Measurements from ENCODE around the gene COL2A1.

Gene COL2A1

DNA sequence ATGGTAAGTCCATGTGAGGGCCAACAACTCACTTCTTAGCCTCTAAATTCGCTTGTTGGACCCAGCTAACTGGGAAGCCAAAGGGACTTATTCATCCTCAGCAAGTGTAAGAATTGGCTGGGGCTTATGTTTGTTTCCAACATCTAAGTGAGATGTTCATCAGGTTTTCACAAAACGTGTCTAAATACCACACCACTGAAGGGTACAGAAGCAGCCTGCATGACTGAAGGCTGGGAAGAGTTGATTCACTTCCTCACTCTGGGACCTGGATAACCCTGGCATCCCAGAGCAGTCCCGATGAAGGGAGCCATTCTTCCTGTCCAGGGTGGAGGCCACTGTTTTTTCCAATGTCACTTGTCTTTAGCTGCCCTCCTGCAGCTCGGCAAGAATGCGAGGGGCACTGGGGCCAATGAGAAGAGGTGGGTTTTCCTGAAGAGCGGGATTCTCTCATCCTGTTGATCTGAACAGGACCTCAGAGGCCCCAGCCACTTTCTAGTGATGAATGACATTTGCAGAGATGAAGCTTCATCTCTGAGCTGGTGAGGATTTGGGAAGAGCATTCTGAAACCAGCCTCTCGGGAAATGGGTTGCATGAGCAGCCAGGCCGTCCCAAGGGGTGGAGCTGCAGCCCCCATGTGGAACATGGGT is 12.2 kb upstream of the COL2A1 start:
- DNase-seq (ENCODE audit: extremely low spot score) = no peak
- ChIA-PET POLR2A (no interaction called here), CTCF (interaction anchor here (1.0 kb wide), 1 partner anchor 53 kb away, joined by 3 read pairs; the partner anchor contains the start of gene TMEM106C)
- no peak for TF ChIP-seq L3MBTL2 (conservative IDR thresholded peaks at IDR 0.05)
- TF ChIP-seq BHLHE40 (IDR thresholded peaks at IDR 0.05; ENCODE audit: borderline replicate concordance) = no peak

DNA sequence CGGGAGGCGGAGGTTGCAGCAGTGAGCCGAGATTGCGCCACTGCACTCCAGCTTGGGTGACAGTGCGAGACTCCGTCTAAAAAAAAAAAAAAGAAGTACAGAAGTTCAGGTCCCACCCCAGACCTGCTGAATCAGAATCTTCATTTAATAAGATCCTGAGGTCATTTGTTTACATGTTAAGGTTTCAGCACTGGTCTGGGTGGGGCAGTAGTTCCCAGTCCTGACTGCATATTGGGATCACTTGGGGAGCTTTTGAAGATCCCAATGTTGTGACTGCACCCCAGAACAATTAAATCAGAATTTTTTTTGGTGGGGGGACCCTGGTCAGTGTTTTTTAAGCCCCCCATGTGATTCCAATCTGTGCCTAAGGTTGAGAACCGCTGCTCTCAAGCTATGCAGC is 11.7 kb upstream of the COL2A1 start:
- POLR2A ChIA-PET = interaction anchor here (0.6 kb wide), 1 partner anchor 129 kb away, joined by 3 read pairs; no protein-coding TSS in a partner anchor
- TF ChIP-seq ZNF384 (IDR thresholded peaks at IDR 0.05) (0 out of 2 replicates have a peak, but pooled peaks have one; percentile 7), LEF1 (IDR thresholded peaks at IDR 0.05; ENCODE audit: borderline replicate concordance) (no peak)
- CTCF ChIA-PET = no interaction called here
- DNase-seq (ENCODE audit: extremely low spot score) = no peak

DNA sequence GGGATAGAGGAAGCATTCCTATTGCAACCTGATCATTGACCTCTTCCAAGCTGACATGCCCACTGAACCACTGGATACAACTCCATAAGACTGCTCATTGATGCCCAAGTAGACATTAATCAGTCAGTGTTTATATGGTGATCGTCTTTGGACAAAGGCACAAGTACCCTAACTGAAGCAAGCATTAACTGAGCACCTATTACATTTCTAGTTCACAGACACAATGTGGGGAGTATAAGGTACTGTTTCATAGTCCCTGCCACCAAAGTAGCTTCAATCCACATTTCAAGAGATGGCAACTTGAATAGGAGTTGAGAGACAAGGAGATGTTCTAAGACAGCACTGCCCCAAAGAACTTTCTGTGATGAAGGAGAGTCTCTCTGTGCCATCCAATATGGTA is 10.9 kb upstream of the COL2A1 start:
- TF ChIP-seq CTBP1 (IDR thresholded peaks at IDR 0.05; ENCODE audit: borderline replicate concordance) = no peak
- TF ChIP-seq HDGF (IDR thresholded peaks at IDR 0.05; ENCODE audit: borderline replicate concordance) = no peak
- no peak for TF ChIP-seq BHLHE40 (IDR thresholded peaks at IDR 0.05; ENCODE audit: borderline replicate concordance)
- no peak for TF ChIP-seq ELF4 (IDR thresholded peaks at IDR 0.05)
- no peak for DNase-seq (ENCODE audit: extremely low spot score)
- POLR2A ChIA-PET = interaction anchor here (1.3 kb wide), 1 partner anchor 104 kb away, joined by 3 read pairs; the partner anchor contains the start of gene PFKM
- CTCF ChIA-PET = no interaction called here

DNA sequence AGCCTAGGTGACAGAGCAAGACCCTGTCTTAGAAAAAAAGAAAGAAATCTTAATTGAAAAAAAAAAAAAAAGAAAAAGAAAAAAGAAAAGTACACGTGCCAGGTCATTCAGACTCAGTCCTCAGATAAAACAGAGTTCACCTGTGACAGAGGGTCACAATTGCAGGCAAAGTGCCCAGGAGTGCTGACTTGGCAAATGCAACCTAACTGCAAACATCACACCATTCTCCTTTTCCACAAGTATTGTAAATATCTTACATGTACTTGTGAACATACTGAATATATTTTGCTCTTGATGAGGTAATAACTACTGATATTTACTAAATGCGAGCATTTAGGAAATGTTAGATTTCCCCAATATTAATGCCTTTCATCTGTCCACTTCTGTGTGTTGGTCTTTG is 9.0 kb upstream of the COL2A1 start:
- CTCF ChIA-PET = no interaction called here
- TF ChIP-seq TARDBP (IDR thresholded peaks at IDR 0.05) (no peak), FOXA1 (IDR thresholded peaks at IDR 0.05) (no peak), ARNT (IDR thresholded peaks at IDR 0.05) (no peak), L3MBTL2 (conservative IDR thresholded peaks at IDR 0.05) (no peak), SP1 (IDR thresholded peaks at IDR 0.05) (no peak), ELF4 (IDR thresholded peaks at IDR 0.05) (no peak), SUZ12 (IDR thresholded peaks at IDR 0.05) (no peak), NFRKB (IDR thresholded peaks at IDR 0.05) (no peak), FOXM1 (IDR thresholded peaks at IDR 0.05; ENCODE audit: borderline replicate concordance) (no peak), CTBP1 (IDR thresholded peaks at IDR 0.05; ENCODE audit: borderline replicate concordance) (no peak), FOXK2 (IDR thresholded peaks at IDR 0.05) (no peak), BHLHE40 (IDR thresholded peaks at IDR 0.05; ENCODE audit: borderline replicate concordance) (no peak), HDGF (IDR thresholded peaks at IDR 0.05; ENCODE audit: borderline replicate concordance) (no peak), ZNF384 (IDR thresholded peaks at IDR 0.05) (no peak), LEF1 (IDR thresholded peaks at IDR 0.05; ENCODE audit: borderline replicate concordance) (no peak)
- TF ChIP-seq, protein P1, sequence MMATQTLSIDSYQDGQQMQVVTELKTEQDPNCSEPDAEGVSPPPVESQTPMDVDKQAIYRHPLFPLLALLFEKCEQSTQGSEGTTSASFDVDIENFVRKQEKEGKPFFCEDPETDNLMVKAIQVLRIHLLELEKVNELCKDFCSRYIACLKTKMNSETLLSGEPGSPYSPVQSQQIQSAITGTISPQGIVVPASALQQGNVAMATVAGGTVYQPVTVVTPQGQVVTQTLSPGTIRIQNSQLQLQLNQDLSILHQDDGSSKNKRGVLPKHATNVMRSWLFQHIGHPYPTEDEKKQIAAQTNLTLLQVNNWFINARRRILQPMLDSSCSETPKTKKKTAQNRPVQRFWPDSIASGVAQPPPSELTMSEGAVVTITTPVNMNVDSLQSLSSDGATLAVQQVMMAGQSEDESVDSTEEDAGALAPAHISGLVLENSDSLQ (IDR thresholded peaks at IDR 0.05) = no peak
- DNase-seq (ENCODE audit: extremely low spot score) = no peak
- POLR2A ChIA-PET = no interaction called here

- TF ChIP-seq CTBP1 (IDR thresholded peaks at IDR 0.05; ENCODE audit: borderline replicate concordance) = no peak
- TF ChIP-seq ELF4 (IDR thresholded peaks at IDR 0.05) = no peak
- no peak for TF ChIP-seq FOXA1 (IDR thresholded peaks at IDR 0.05)
- TF ChIP-seq ARNT (IDR thresholded peaks at IDR 0.05) = no peak
- TF ChIP-seq FOXM1 (IDR thresholded peaks at IDR 0.05; ENCODE audit: borderline replicate concordance) = no peak
- TF ChIP-seq, protein P1 (IDR thresholded peaks at IDR 0.05) = no peak
- no peak for TF ChIP-seq ZNF384 (IDR thresholded peaks at IDR 0.05)
- TF ChIP-seq LEF1 (IDR thresholded peaks at IDR 0.05; ENCODE audit: borderline replicate concordance) = no peak
- TF ChIP-seq SP1 (IDR thresholded peaks at IDR 0.05) = no peak
- TF ChIP-seq HDGF (IDR thresholded peaks at IDR 0.05; ENCODE audit: borderline replicate concordance) = no peak
- no peak for TF ChIP-seq BHLHE40 (IDR thresholded peaks at IDR 0.05; ENCODE audit: borderline replicate concordance)
- no peak for TF ChIP-seq NFRKB (IDR thresholded peaks at IDR 0.05)
- no peak for TF ChIP-seq SUZ12 (IDR thresholded peaks at IDR 0.05)
- no peak for TF ChIP-seq L3MBTL2 (conservative IDR thresholded peaks at IDR 0.05)
- TF ChIP-seq TARDBP (IDR thresholded peaks at IDR 0.05) = no peak
- no peak for TF ChIP-seq FOXK2 (IDR thresholded peaks at IDR 0.05)
- ChIA-PET POLR2A (no interaction called here), CTCF (interaction anchor here (0.9 kb wide), 1 partner anchor 48 kb away, joined by 4 read pairs; the partner anchor contains the start of gene TMEM106C)
- DNase-seq (ENCODE audit: extremely low spot score) = no peak
These were observed 7.8 kb upstream of the COL2A1 start for GRCh38 chr12:48012070-48012469.

DNA sequence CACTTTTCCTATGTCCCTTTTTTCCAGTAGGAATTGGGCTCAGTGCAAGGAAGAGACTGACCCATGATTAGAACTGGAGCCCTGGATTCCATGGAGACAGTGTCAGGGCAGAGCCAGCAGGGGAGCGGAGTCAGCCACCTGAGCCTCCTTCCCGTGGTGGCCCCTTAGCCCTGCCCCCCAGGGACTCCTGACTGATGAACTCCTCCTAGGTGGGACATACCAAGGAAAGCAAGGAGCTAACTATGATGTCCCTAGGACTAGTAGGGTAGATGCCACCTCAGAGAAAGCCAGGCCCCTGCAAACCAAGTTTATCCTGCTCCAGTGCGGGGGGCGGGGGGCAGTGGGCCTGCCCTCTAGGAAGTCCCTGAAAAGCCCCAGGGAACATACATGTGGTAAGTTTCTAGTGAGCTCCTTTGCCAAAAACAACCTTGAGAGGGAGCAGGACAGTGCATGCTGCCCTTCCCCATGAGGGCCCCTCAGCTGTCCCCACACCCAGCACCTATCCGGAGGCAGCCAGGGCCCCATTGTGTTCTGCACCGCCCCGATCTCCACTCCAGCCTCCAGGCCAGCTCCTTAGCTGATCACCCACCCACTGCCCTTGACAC is 6.2 kb upstream of the COL2A1 start:
- ChIA-PET CTCF (no interaction called here), POLR2A (interaction anchor here (0.9 to 1.0 kb wide), 2 partner anchors 47 to 147 kb away, joined by 3 read pairs; partner anchors contain the start of genes ASB8 and TMEM106C)
- DNase-seq (ENCODE audit: extremely low spot score) = no peak
- TF ChIP-seq NFRKB (IDR thresholded peaks at IDR 0.05) (no peak), ARNT (IDR thresholded peaks at IDR 0.05) (no peak), FOXK2 (IDR thresholded peaks at IDR 0.05) (no peak), TARDBP (IDR thresholded peaks at IDR 0.05) (no peak), BHLHE40 (IDR thresholded peaks at IDR 0.05; ENCODE audit: borderline replicate concordance) (no peak), ZNF384 (IDR thresholded peaks at IDR 0.05) (no peak), HDGF (IDR thresholded peaks at IDR 0.05; ENCODE audit: borderline replicate concordance) (no peak), FOXM1 (IDR thresholded peaks at IDR 0.05; ENCODE audit: borderline replicate concordance) (no peak), SUZ12 (IDR thresholded peaks at IDR 0.05) (no peak), L3MBTL2 (conservative IDR thresholded peaks at IDR 0.05) (no peak), CTBP1 (IDR thresholded peaks at IDR 0.05; ENCODE audit: borderline replicate concordance) (no peak), LEF1 (IDR thresholded peaks at IDR 0.05; ENCODE audit: borderline replicate concordance) (no peak), FOXA1 (IDR thresholded peaks at IDR 0.05) (no peak)
